Measurements from ENCODE around the gene PTPRN2.
"Not testable (repeated sequence)": the region's sequence is repeated elsewhere in the genome, so short reads cannot be mapped to it uniquely, and the experiment has no call there.

The PTPRN2 gene

DNA sequence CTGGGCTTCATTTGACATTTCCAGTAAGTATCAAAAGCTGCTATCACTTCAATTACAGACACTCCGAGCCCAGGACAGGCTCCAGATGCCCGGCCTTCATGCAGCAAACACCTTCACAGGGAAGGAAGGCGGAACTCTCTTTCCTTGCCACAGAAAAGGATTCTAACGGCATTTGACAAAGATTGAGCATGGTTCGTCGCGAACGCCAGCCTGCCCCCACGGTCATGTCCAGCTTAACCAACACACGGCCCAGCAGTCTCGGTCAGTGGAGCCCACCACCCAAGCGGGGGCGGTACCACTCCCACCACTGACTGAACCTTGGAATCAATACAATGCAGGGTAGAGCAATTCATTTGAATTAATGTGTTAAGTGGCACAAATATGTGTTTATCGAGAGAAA is 643.6 kb downstream of the PTPRN2 start:
- TF ChIP-seq, protein P1, sequence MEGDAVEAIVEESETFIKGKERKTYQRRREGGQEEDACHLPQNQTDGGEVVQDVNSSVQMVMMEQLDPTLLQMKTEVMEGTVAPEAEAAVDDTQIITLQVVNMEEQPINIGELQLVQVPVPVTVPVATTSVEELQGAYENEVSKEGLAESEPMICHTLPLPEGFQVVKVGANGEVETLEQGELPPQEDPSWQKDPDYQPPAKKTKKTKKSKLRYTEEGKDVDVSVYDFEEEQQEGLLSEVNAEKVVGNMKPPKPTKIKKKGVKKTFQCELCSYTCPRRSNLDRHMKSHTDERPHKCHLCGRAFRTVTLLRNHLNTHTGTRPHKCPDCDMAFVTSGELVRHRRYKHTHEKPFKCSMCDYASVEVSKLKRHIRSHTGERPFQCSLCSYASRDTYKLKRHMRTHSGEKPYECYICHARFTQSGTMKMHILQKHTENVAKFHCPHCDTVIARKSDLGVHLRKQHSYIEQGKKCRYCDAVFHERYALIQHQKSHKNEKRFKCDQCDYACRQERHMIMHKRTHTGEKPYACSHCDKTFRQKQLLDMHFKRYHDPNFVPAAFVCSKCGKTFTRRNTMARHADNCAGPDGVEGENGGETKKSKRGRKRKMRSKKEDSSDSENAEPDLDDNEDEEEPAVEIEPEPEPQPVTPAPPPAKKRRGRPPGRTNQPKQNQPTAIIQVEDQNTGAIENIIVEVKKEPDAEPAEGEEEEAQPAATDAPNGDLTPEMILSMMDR (IDR thresholded peaks at IDR 0.05; ENCODE audit: borderline replicate concordance, insufficient read depth, low read depth, low read length), result no peak
- no peak overlapping the region for H3K4me3 ChIP-seq (ENCODE audit: low read depth, low read length)

DNA sequence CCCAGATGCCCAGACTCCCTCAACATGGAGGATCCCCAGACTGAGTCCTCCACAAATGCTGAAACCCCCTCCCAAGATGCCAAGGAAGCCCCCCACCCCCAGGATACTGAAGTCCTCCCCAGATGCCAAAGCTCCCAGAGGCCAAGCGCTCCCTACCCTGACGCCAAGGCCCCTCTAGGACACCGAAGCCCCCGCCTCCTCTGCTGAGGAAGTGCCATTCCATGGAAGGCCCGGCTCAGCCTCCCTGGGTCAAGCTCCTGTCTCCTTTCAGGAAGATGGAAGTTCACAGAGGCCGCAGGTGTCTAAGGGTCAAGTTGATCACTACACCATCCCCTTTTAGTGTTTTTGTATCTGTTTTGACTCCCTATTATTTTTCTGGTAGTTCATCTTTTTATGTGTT is 644.1 kb downstream of the PTPRN2 start:
- no peak overlapping the region for H3K4me3 ChIP-seq (ENCODE audit: low read depth, low read length)
- TF ChIP-seq, protein P1 (IDR thresholded peaks at IDR 0.05; ENCODE audit: borderline replicate concordance, insufficient read depth, low read depth, low read length), result no peak

DNA sequence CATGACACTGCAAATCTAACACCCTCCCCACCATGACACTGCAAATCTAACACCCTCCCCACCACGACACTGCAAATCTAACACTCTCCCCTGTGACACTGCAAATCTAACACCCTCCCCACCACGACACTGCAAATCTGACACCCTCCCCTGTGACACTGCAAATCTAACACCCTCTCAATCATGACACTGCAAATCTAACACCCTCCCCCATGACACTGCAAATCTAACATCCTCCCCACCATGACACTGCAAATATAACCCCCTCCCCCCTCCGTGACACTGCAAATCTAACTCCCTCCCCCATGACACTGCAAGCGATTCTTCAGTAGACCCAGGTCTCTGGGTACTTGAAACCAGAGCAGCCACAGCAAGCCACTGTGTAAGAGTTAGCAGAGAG is 646.4 kb downstream of the PTPRN2 start:
- TF ChIP-seq, protein P1 (IDR thresholded peaks at IDR 0.05; ENCODE audit: borderline replicate concordance, insufficient read depth, low read depth, low read length), result no peak
- H3K4me3 ChIP-seq (ENCODE audit: low read depth, low read length), result no peak overlapping the region

DNA sequence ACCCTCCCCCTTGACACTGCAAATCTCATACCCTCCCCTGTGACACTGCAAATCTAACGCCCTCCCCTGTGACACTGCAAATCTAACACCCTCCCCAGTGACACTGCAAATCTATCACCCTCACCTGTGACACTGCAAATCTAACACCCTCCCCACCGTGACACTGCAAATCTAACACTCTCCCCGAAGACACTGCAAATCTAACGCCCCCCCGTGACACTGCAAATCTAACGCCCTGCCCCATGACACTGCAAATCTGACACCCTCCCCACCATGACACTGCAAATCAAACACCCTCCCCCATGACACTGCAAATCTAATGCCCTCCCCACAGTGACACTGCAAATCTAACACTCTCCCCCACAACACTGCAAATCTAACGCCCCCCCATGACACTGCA is 647.1 kb downstream of the PTPRN2 start:
- H3K4me3 ChIP-seq (ENCODE audit: low read depth, low read length), result no peak overlapping the region
- TF ChIP-seq, protein P1 (IDR thresholded peaks at IDR 0.05; ENCODE audit: borderline replicate concordance, insufficient read depth, low read depth, low read length), result no peak

DNA sequence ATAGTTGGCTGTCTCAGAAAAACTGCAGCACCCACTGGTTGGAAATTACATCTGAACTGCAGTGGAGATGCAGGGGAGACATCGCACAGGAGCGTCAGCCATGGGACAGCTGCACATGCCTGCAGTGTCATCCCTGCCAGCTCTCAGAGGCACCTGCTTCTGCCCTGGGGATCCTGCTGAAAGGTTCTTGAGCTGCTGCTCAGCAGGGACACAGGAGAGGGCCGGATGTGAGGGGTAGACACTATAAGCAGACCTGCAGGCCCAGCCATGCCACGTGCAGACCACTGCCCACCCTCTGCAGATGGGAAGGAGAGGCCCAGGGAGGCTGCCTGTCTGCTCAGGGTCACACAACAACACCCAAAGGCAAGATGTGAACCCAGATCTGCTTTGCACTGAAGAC is 649.4 kb downstream of the PTPRN2 start:
- no peak overlapping the region for H3K4me3 ChIP-seq (ENCODE audit: low read depth, low read length)
- TF ChIP-seq, protein P1 (IDR thresholded peaks at IDR 0.05; ENCODE audit: borderline replicate concordance, insufficient read depth, low read depth, low read length), result no peak

DNA sequence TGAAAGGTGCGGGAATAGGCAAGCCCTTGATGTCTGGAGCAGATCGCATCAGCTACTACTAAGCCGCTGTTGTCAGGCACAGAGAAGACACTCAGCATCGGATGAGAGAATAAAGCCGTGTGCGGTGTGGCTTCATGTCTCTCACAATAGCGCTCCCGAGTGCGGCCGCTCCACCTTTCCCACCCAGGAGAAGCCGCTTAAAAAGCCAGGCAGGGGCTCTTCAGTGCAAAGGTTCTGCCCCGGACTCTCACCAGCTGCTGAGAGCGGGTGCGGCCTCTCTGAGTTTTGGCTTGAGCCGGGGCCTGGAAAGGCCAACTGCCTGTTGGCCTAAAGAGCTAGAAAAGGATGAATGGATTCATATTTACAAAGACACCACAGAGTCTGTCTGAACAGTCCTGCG is 650.2 kb downstream of the PTPRN2 start:
- H3K4me3 ChIP-seq (ENCODE audit: low read depth, low read length), result no peak overlapping the region
- TF ChIP-seq, protein P1 (IDR thresholded peaks at IDR 0.05; ENCODE audit: borderline replicate concordance, insufficient read depth, low read depth, low read length), result no peak

DNA sequence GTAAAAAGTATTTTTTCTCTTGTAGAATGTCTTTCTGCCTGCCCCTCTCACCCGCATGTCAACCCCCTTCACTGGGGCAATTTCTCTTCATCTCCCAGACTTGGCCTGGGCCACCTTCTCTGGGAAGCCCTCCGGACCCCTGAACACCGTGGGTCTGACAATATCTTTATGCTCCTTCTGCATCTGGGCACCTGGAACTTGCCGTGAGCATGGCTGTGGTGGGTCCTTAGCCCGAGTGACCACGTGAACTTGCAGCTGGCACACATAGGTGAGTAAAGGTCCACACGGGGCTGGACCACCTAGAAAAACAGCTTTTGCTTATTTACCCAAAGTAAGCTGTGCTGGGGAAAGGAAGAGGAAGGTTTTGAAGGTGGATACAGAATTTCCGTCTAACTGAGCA is 650.6 kb downstream of the PTPRN2 start:
- H3K4me3 ChIP-seq (ENCODE audit: low read depth, low read length), result no peak overlapping the region
- TF ChIP-seq, protein P1 (IDR thresholded peaks at IDR 0.05; ENCODE audit: borderline replicate concordance, insufficient read depth, low read depth, low read length), result no peak

DNA sequence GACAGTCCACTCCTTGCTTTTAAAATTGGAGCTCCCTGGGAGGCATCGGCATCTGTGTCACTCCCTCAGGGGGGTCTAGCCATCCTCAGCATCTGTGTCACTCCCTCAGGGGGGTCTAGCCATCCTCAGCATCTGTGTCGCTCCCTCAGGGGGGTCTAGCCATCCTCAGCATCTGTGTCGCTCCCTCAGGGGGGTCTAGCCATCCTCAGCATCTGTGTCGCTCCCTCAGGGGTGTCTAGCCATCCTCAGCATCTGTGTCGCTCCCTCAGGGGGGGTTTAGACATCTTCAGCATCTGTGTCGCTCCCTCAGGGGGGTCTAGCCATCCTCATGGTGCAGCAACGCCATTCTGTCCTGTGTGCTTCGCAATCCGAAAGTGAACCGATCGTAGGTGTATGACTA is 651.9 kb downstream of the PTPRN2 start:
- not testable (repeated sequence) for H3K4me3 ChIP-seq (ENCODE audit: low read depth, low read length)

DNA sequence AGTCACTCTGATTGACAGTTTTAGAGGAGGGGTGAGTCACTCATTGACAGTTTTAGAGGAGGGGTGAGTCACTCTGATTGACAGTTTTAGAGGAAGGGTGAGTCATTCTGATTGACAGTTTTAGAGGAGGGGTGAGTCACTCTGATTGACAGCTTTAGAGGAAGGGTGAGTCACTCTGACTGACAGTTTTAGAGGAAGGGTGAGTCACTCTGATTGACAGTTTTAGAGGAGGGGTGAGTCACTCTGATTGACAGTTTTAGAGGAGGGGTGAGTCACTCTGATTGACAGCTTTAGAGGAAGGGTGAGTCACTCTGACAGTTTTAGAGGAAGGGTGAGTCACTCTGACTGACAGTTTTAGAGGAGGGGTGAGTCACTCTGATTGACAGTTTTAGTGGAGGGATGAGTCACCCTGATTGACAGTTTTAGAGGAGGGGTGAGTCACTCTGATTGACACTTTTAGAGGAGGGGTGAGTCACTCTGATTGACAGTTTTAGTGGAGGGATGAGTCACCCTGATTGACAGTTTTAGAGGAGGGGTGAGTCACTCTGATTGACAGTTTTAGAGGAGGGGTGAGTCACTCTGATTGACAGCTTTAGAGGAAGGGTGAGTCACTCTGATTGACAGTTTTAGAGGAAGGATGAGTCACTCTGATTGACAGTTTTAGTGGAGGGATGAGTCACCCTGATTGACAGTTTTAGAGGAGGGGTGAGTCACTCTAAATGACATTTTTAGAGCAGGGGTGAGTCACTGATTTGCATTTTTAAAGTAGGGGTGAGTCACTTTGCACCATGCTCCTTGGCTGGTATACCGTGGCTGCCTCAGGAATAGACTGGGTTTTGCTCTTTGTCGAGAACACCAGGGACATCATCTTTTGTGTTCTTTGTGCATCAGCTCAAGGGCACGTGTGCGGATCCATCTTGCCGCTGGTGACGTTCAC is 654.1 kb downstream of the PTPRN2 start:
- H3K4me3 ChIP-seq (ENCODE audit: low read depth, low read length), result not testable (repeated sequence)
